GM12872 (cell line): Measurements from ENCODE around the gene SVIL.

Source experiments
- CTCF ChIP-seq: IDR thresholded peaks from 3 replicates; pipeline ENCODE4 v1.5.1; 2011; ENCODE audit warnings: low read depth, mild to moderate bottlenecking, low read length, moderate library complexity; ENCODE audit not compliant: insufficient read depth

The SVIL gene

GRCh38 chr10:29583674-29584073 is 51.1 kb downstream of the SVIL start:
- no peak for TF ChIP-seq CTCF

GRCh38 chr10:29579455-29579970 is 55.3 kb downstream of the SVIL start:
- TF ChIP-seq CTCF, result no peak

GRCh38 chr10:29578457-29578856 is 56.3 kb downstream of the SVIL start:
- no peak for TF ChIP-seq CTCF

- TF ChIP-seq CTCF, result no peak
Observed at GRCh38 chr10:29576681-29577080, 58.1 kb downstream of the SVIL start.

- no peak for TF ChIP-seq CTCF
Observed at GRCh38 chr10:29575098-29575455, 59.7 kb downstream of the SVIL start.

- TF ChIP-seq CTCF, result no peak
Observed at GRCh38 chr10:29569795-29570194, 65.0 kb downstream of the SVIL start.

GRCh38 chr10:29567003-29567402 is 67.8 kb downstream of the SVIL start:
- TF ChIP-seq CTCF, result no peak
